ENCODE measurements around the gene NDUFS4.

DNA sequence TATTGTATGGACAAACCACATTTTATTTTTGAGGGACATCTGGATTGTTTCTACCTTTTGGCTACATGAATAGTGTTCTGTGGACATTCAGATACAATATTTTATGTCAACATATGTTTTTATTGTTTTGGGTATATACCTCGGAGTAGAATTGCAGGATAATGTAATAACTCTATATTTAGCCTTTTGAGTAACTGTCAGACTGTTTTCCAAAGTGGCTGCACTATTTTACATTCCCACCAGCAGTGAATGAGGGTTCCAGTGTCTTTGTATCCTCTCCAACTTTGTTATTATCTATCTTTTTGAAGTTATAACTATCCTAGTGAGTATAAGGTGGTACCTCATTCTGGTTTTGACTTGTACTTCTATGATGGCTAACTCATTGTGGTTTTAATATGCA, 11.0 kb downstream of the NDUFS4 start:
- TF ChIP-seq EZH2 (IDR thresholded peaks at IDR 0.05; ENCODE audit: borderline replicate concordance) = no peak
- no peak for TF ChIP-seq CTCF (IDR thresholded peaks at IDR 0.05; ENCODE audit: poor library complexity)
- no peak for TF ChIP-seq EZH2phosphoT487 (IDR thresholded peaks at IDR 0.05; ENCODE audit: low read depth, severe bottlenecking, unreplicated experiment)
